AG08395 (cell line): Measurements from ENCODE around the gene SFPQ.
"Not testable (repeated sequence)": the region's sequence is repeated elsewhere in the genome, so short reads cannot be mapped to it uniquely, and the experiment has no call there.

ENCODE experiments used
- DNase-seq: peaks from one replicate; pipeline ENCODE4 v3.0.0; 2012; ENCODE audit warnings: mixed read lengths, low spot score

The SFPQ gene

GRCh38 chr1:35137590-35137989 is 55.4 kb downstream of the SFPQ start:
- not testable (repeated sequence) for DNase-seq

DNA sequence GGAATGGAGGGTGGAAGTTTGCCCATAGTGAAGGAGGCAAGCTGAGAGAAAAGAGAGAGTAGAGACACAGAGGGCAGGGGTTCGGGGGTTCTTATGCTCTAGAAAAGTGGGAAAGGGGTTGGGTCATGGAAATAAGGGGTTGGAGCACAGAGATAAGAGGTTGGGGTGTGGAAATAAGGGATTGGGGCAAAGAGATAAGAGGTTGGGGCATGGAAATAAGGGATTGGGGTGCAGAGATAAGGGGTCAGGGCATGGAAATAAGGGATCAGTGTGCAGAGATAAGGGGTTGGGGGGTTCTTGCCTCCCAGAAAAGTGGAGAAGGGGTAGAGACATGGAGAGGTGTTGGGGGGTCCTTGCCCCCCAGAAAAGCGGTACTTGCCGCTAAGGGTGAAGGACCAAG is 56.2 kb downstream of the SFPQ start:
- no peak for DNase-seq
